ENCODE data around the gene LAMTOR4. TPM values are rescaled to one million over a fixed set of nuclear protein-coding genes. Genes with fewer than 3 reads are reported as not detected.
"Not testable (repeated sequence)": the region's sequence is repeated elsewhere in the genome, so short reads cannot be mapped to it uniquely, and the experiment has no call there.

Gene LAMTOR4
- total RNA-seq, 1 experiment from 2014 or later, result 224 TPM

DNA sequence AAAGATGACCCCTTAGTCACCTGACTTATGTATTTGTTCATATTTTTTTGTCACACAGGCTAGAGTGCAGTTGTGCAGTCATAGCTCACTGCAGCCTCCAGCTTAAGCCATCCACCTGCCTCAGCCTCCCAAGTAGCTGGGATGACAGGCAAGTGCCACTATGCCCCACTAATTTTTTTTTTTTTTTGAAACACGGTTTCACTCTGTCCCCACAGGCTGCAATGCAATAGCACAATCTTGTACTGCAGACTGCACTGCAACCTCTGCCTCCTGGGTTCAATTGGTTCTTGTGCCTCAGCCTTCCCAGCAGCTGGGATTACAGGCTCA is 20.1 kb upstream of the LAMTOR4 start:
- no TSS peak for BruUV-seq (replicated peaks)
- no peaks in the 10 kb centered on the region for H3K27me3 ChIP-seq (ENCODE audit: control insufficient read depth, insufficient read depth, low read length)
- H3K4me1 ChIP-seq (ENCODE audit: control insufficient read depth, insufficient read depth, low read length), result peaks cover 18% of the 10 kb centered on the region
- TF ChIP-seq SIN3A (IDR thresholded peaks at IDR 0.05; ENCODE audit: borderline replicate concordance, insufficient read depth, low read depth, low read length), result no peak
- TF ChIP-seq, protein P1, sequence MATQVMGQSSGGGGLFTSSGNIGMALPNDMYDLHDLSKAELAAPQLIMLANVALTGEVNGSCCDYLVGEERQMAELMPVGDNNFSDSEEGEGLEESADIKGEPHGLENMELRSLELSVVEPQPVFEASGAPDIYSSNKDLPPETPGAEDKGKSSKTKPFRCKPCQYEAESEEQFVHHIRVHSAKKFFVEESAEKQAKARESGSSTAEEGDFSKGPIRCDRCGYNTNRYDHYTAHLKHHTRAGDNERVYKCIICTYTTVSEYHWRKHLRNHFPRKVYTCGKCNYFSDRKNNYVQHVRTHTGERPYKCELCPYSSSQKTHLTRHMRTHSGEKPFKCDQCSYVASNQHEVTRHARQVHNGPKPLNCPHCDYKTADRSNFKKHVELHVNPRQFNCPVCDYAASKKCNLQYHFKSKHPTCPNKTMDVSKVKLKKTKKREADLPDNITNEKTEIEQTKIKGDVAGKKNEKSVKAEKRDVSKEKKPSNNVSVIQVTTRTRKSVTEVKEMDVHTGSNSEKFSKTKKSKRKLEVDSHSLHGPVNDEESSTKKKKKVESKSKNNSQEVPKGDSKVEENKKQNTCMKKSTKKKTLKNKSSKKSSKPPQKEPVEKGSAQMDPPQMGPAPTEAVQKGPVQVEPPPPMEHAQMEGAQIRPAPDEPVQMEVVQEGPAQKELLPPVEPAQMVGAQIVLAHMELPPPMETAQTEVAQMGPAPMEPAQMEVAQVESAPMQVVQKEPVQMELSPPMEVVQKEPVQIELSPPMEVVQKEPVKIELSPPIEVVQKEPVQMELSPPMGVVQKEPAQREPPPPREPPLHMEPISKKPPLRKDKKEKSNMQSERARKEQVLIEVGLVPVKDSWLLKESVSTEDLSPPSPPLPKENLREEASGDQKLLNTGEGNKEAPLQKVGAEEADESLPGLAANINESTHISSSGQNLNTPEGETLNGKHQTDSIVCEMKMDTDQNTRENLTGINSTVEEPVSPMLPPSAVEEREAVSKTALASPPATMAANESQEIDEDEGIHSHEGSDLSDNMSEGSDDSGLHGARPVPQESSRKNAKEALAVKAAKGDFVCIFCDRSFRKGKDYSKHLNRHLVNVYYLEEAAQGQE (IDR thresholded peaks at IDR 0.05; ENCODE audit: insufficient read depth in 1 of 2, low read depth in 2 of 2, low read length in 1 of 2), result no peak
- no peak for TF ChIP-seq POLR2AphosphoS5 (IDR thresholded peaks at IDR 0.05; ENCODE audit: low read depth, low read length)
- TF ChIP-seq TCF7L2 (IDR thresholded peaks at IDR 0.05; ENCODE audit: low read depth, low read length), result no peak
- TF ChIP-seq, protein P2, sequence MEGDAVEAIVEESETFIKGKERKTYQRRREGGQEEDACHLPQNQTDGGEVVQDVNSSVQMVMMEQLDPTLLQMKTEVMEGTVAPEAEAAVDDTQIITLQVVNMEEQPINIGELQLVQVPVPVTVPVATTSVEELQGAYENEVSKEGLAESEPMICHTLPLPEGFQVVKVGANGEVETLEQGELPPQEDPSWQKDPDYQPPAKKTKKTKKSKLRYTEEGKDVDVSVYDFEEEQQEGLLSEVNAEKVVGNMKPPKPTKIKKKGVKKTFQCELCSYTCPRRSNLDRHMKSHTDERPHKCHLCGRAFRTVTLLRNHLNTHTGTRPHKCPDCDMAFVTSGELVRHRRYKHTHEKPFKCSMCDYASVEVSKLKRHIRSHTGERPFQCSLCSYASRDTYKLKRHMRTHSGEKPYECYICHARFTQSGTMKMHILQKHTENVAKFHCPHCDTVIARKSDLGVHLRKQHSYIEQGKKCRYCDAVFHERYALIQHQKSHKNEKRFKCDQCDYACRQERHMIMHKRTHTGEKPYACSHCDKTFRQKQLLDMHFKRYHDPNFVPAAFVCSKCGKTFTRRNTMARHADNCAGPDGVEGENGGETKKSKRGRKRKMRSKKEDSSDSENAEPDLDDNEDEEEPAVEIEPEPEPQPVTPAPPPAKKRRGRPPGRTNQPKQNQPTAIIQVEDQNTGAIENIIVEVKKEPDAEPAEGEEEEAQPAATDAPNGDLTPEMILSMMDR (IDR thresholded peaks at IDR 0.05), result no peak
- intact Hi-C loops (cut with micrococcal nuclease; ENCODE audit: unreplicated experiment) (no loop called here), in situ Hi-C loops (cut with HindIII; ENCODE audit: low pct_unique_long_range_greater_than_20kb, low sequenced_read_pairs) (no loop called here)
- no peak overlapping the region for H3K27ac ChIP-seq (ENCODE audit: low read length)
- no peak for DNase-seq (ENCODE audit: low read depth, low spot score)
- ChIA-PET POLR2A (interaction anchor here (0.8 to 1.0 kb wide), 2 partner anchors 28 to 82 kb away, joined by 3 to 5 read pairs; partner anchors contain the start of genes AP4M1 and MCM7), CTCF (interaction anchor here (0.9 kb wide), 1 partner anchor 9 kb away, joined by 4 read pairs; no protein-coding TSS in a partner anchor)
- H3K36me3 ChIP-seq (ENCODE audit: control insufficient read depth, insufficient read depth, low read length), result peaks cover 2% of the 10 kb centered on the region; the same call in 1 of the 2 replicates
- H3K9me3 ChIP-seq (ENCODE audit: control insufficient read depth, insufficient read depth, low read depth, low read length), result no peaks in the 10 kb centered on the region
- ATAC-seq, result no peak
- peak overlapping the region in 1 of 2 experiments; percentile 98; a peak in 2 of 4 replicates for H3K4me3 ChIP-seq (ENCODE audit: low read depth in 2 of 2, low read length in 2 of 2)

DNA sequence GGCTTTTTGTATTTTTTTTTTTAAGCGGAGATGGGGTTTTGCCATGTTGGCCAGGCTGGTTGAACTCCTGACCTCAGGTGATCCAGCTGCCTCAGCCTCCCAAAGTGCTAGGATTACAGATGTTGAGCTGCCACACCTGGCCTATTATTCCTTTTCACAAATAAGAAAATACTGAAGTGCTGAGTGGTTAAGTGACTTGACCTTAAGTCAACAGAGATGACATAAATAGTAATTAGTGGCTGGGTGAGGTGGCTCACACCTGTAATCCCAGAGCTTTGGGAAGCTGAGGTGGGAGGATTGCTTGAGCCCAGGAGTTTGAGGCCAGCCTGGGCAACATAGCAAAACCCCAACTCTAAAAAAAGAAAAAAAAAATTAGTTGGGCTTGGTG is 18.5 kb upstream of the LAMTOR4 start:
- BruUV-seq (replicated peaks); CTCF ChIA-PET; in situ Hi-C loops (cut with HindIII; ENCODE audit: low pct_unique_long_range_greater_than_20kb, low sequenced_read_pairs); H3K4me3 ChIP-seq (ENCODE audit: low read depth in 2 of 2, low read length in 2 of 2); H3K36me3 ChIP-seq (ENCODE audit: control insufficient read depth, insufficient read depth, low read length); H3K9me3 ChIP-seq (ENCODE audit: control insufficient read depth, insufficient read depth, low read depth, low read length); POLR2A ChIA-PET; H3K27ac ChIP-seq (ENCODE audit: low read length); ATAC-seq; DNase-seq (ENCODE audit: low read depth, low spot score); H3K27me3 ChIP-seq (ENCODE audit: control insufficient read depth, insufficient read depth, low read length): not testable (repeated sequence)
- H3K4me1 ChIP-seq (ENCODE audit: control insufficient read depth, insufficient read depth, low read length), result peaks cover 12% of the 10 kb centered on the region
- intact Hi-C loops (cut with micrococcal nuclease; ENCODE audit: unreplicated experiment), result loop anchor here (5.0 kb wide), 1 partner anchor 87 kb away; the partner anchor contains the start of gene PVRIG
